Activated gamma-delta T cell treated with Interleukin-2 at 50 U/mL for 16 hours (primary cell): Measurements from ENCODE around the gene SNRNP200.
A peak's percentile ranks its signal among the peaks of the same experiment; 100 is the strongest.
"Not testable (repeated sequence)": the region's sequence is repeated elsewhere in the genome, so short reads cannot be mapped to it uniquely, and the experiment has no call there.

Experiments
- DNase-seq: peaks from one replicate; pipeline ENCODE4 v3.0.0-alpha.2; 2020

The SNRNP200 gene

GRCh38 chr2:96325041-96325883 is 19.9 kb upstream of the SNRNP200 start, which contains the start of gene ITPRIPL1:
Gene ITPRIPL1 (plus strand): TSS chr2:96325317. CDS start chr2:96325840, 523 bp downstream.
- no peak for DNase-seq

- DNase-seq, result no peak
Observed at GRCh38 chr2:96324721-96325040, 19.3 kb upstream of the SNRNP200 start.

- DNase-seq, result no peak
Observed at GRCh38 chr2:96323849-96324248, 18.5 kb upstream of the SNRNP200 start.

- no peak for DNase-seq
Observed at GRCh38 chr2:96320728-96321622, 15.6 kb upstream of the SNRNP200 start.

- no peak for DNase-seq
Observed at GRCh38 chr2:96320326-96320725, 15.0 kb upstream of the SNRNP200 start.

GRCh38 chr2:96319396-96319795 is 14.1 kb upstream of the SNRNP200 start:
- DNase-seq, result no peak

GRCh38 chr2:96318723-96319122 is 13.4 kb upstream of the SNRNP200 start:
- no peak for DNase-seq

- DNase-seq, result no peak
Observed at GRCh38 chr2:96317584-96317997, 12.2 kb upstream of the SNRNP200 start.

- no peak for DNase-seq
Observed at GRCh38 chr2:96316999-96317398, 11.7 kb upstream of the SNRNP200 start.

- DNase-seq, result peak; percentile 35
Observed at GRCh38 chr2:96315400-96316071, 10.2 kb upstream of the SNRNP200 start.

GRCh38 chr2:96315005-96315399 is 9.7 kb upstream of the SNRNP200 start:
- no peak for DNase-seq

GRCh38 chr2:96308248-96308647 is 2.9 kb upstream of the SNRNP200 start:
- DNase-seq, result no peak

GRCh38 chr2:96306370-96306769 is 1.0 kb upstream of the SNRNP200 start:
- no peak for DNase-seq

GRCh38 chr2:96305979-96306308 is 598 bp upstream of the SNRNP200 start:
- no peak for DNase-seq

GRCh38 chr2:96304606-96305005 is 740 bp downstream of the SNRNP200 start:
- no peak for DNase-seq

- DNase-seq, result no peak
Observed at GRCh38 chr2:96301865-96302264, 3.5 kb downstream of the SNRNP200 start.

- no peak for DNase-seq
Observed at GRCh38 chr2:96296925-96297324, 8.4 kb downstream of the SNRNP200 start.

GRCh38 chr2:96294271-96294670 is 11.1 kb downstream of the SNRNP200 start:
- DNase-seq, result not testable (repeated sequence)

- no peak for DNase-seq
Observed at GRCh38 chr2:96291751-96292150, 13.6 kb downstream of the SNRNP200 start.

- no peak for DNase-seq
Observed at GRCh38 chr2:96287273-96287856, 18.0 kb downstream of the SNRNP200 start.

- no peak for DNase-seq
Observed at GRCh38 chr2:96276787-96277499, 28.4 kb downstream of the SNRNP200 start.

GRCh38 chr2:96274355-96275056 is 30.8 kb downstream of the SNRNP200 start:
- DNase-seq, result no peak
